Kidney glomerular epithelial cell (primary cell): ENCODE results near the gene EFNA2.

ENCODE experiments used
- DNase-seq: peaks from one replicate; lab custom pipeline; 2025; lab: John Stamatoyannopoulos, UW

The EFNA2 gene

GRCh38 chr19:1284293-1284978 is 1.2 kb upstream of the EFNA2 start:
- DNase-seq: no peak

- no peak for DNase-seq
These were observed 515 bp upstream of the EFNA2 start for GRCh38 chr19:1284979-1285736.

GRCh38 chr19:1286487-1287353 is 1.0 kb downstream of the EFNA2 start:
- no peak for DNase-seq

- no peak for DNase-seq
These were observed 1.9 kb downstream of the EFNA2 start for GRCh38 chr19:1287354-1288225.

- no peak for DNase-seq
These were observed 2.5 kb downstream of the EFNA2 start for GRCh38 chr19:1288226-1288612.

GRCh38 chr19:1288833-1289685 is 3.4 kb downstream of the EFNA2 start:
- no peak for DNase-seq

- no peak for DNase-seq
These were observed 4.0 kb downstream of the EFNA2 start for GRCh38 chr19:1289686-1290025.

- DNase-seq: no peak
These were observed 4.6 kb downstream of the EFNA2 start for GRCh38 chr19:1290196-1290702.

- no peak for DNase-seq
These were observed 5.3 kb downstream of the EFNA2 start for GRCh38 chr19:1290703-1291651.

GRCh38 chr19:1291761-1292418 is 6.2 kb downstream of the EFNA2 start:
- DNase-seq: no peak

- DNase-seq: no peak
These were observed 6.9 kb downstream of the EFNA2 start for GRCh38 chr19:1292419-1293151.

GRCh38 chr19:1293782-1294604 is 8.3 kb downstream of the EFNA2 start:
- no peak for DNase-seq

- DNase-seq: no peak
These were observed 9.0 kb downstream of the EFNA2 start for GRCh38 chr19:1294688-1295087.

- no peak for DNase-seq
These were observed 9.7 kb downstream of the EFNA2 start for GRCh38 chr19:1295169-1296012.

GRCh38 chr19:1296078-1296477 is 10.4 kb downstream of the EFNA2 start:
- no peak for DNase-seq

- no peak for DNase-seq
These were observed 11.1 kb downstream of the EFNA2 start for GRCh38 chr19:1296575-1297271.
